ENCODE data around the gene FAM174A. TPM values are rescaled to one million over a fixed set of nuclear protein-coding genes. Genes with fewer than 3 reads are reported as not detected.
A peak's percentile ranks its signal among the peaks of the same experiment; 100 is the strongest.

FAM174A gene
- total and polyA plus RNA-seq, 9 of the 15 experiments (the other 6 are each of a cell fraction or from before 2014, with no cell fraction given): 0.14 to 2.9 (median 1.2) TPM

GRCh38 chr5:100535060-100536005 is at the start of gene FAM174A (continued):
- TF ChIP-seq, protein P1, sequence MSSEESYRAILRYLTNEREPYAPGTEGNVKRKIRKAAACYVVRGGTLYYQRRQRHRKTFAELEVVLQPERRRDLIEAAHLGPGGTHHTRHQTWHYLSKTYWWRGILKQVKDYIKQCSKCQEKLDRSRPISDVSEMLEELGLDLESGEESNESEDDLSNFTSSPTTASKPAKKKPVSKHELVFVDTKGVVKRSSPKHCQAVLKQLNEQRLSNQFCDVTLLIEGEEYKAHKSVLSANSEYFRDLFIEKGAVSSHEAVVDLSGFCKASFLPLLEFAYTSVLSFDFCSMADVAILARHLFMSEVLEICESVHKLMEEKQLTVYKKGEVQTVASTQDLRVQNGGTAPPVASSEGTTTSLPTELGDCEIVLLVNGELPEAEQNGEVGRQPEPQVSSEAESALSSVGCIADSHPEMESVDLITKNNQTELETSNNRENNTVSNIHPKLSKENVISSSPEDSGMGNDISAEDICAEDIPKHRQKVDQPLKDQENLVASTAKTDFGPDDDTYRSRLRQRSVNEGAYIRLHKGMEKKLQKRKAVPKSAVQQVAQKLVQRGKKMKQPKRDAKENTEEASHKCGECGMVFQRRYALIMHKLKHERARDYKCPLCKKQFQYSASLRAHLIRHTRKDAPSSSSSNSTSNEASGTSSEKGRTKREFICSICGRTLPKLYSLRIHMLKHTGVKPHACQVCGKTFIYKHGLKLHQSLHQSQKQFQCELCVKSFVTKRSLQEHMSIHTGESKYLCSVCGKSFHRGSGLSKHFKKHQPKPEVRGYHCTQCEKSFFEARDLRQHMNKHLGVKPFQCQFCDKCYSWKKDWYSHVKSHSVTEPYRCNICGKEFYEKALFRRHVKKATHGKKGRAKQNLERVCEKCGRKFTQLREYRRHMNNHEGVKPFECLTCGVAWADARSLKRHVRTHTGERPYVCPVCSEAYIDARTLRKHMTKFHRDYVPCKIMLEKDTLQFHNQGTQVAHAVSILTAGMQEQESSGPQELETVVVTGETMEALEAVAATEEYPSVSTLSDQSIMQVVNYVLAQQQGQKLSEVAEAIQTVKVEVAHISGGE (CRISPR knock-in tag; IDR thresholded peaks at IDR 0.05): peak in 1 of 3 experiments; percentile 67; a peak in 1 of 6 replicates
- TF ChIP-seq PRMT5 (CRISPR knock-in tag; IDR thresholded peaks at IDR 0.05) (no peak), ZNF134 (CRISPR knock-in tag; conservative IDR thresholded peaks at IDR 0.05) (0 out of 2 replicates have a peak, but pooled peaks have one; percentile 3), KDM5B (IDR thresholded peaks at IDR 0.05; ENCODE audit: insufficient replicate concordance, low read depth, low read length) (peak; percentile 71), KLF1 (tag; IDR thresholded peaks at IDR 0.05) (peak; percentile 77), XRCC5 (IDR thresholded peaks at IDR 0.05; ENCODE audit: low read depth, low read length) (no peak), TEAD1 (CRISPR knock-in tag; IDR thresholded peaks at IDR 0.05) (0 out of 4 replicates have a peak, but pooled peaks of 1 of the 2 experiments have one; percentile 32)
- TF ChIP-seq, protein P2, sequence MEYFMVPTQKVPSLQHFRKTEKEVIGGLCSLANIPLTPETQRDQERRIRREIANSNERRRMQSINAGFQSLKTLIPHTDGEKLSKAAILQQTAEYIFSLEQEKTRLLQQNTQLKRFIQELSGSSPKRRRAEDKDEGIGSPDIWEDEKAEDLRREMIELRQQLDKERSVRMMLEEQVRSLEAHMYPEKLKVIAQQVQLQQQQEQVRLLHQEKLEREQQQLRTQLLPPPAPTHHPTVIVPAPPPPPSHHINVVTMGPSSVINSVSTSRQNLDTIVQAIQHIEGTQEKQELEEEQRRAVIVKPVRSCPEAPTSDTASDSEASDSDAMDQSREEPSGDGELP (CRISPR knock-in tag; IDR thresholded peaks at IDR 0.05; ENCODE audit: borderline replicate concordance): peak; percentile 48; the same call in 1 of the 2 replicates
- TF ChIP-seq, protein P3, sequence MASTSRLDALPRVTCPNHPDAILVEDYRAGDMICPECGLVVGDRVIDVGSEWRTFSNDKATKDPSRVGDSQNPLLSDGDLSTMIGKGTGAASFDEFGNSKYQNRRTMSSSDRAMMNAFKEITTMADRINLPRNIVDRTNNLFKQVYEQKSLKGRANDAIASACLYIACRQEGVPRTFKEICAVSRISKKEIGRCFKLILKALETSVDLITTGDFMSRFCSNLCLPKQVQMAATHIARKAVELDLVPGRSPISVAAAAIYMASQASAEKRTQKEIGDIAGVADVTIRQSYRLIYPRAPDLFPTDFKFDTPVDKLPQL (IDR thresholded peaks at IDR 0.05; ENCODE audit: extremely low read depth, insufficient read length): no peak
